Lung microvascular endothelial cell (primary cell): ENCODE data around the gene FOXL2NB. TPM values are rescaled to one million over a fixed set of nuclear protein-coding genes. Genes with fewer than 3 reads are reported as not detected.

ENCODE experiments used
- DNase-seq, 2 donors: peaks; one replicate each; pipeline versions ENCODE4 v3.0.0 to v3.0.0-alpha.2; 2010; ENCODE audit warnings: low read depth in 2 of 2
- total RNA-seq: library from RNA; depleted of rRNA; stranded (reverse); fragments of >200 nt; gene quantifications from 2 replicates; pipeline ENCODE4 v1.2.1, GENCODE V29; 2014

The FOXL2NB gene
- total RNA-seq, 1 donor from 2014 or later: not detected

DNA sequence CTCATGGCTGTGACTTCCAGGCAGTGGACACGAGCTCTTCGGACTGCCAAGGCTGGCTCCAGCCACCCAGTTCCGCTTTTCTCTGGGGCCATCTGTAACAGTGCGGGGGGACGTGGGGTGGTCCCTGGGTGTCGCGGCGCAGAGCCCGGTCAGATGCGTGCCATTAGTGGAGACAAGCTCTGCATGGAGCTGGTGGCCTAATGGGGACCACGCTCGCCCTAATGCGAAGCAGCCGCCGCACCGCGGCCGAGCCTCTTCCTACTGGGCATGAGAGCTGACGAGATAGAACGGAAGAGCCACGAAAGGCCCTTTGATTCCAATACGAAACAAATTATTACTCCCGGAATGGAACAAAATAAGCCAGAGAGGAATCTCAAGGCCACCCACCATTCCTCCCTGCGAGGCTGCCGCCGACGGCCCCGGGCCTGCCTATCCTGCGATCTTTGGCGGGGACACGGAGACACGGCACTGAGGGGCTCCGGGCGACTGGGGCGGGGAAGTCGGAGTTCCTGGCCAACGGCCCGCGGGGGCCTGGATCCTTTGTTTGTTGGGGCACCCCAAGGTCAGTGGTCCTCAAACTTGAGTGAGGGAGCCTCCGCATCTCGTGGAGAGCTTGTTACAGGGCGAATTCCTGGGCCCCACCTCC, 18.2 kb upstream of the FOXL2NB start:
- no peak for DNase-seq

DNA sequence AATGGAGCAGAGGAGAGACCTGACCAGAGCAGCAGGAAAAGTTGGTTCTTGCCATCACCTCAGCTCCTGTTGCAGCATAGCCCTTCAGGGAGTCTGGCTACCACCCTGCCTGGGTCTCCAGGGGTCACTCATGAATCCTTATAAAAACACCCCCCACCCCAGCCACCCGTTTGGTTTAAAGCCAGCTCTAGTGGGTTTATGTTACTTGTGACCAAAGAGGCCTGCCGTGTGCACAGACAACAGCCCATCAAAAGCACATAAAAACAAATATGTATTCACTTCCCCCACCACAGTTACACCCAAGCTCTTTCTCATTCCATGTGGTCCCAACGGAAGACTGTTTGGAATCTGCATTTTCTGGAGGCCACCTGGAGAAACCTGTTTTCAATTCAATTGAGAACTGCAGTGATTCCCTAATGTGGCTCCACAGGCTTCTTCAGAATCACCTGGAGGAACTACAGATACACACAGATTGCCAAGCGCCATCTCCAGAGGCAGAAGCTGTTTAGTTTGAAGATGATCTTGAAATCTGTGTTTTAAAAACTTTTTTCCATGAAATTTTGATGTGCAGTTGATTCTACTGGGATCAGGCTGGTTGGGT, 13.8 kb upstream of the FOXL2NB start:
- DNase-seq: no peak

GRCh38 chr3:138933981-138934691, 12.9 kb upstream of the FOXL2NB start:
- peak in 1 of 2 donors; percentile 66 for DNase-seq

DNA sequence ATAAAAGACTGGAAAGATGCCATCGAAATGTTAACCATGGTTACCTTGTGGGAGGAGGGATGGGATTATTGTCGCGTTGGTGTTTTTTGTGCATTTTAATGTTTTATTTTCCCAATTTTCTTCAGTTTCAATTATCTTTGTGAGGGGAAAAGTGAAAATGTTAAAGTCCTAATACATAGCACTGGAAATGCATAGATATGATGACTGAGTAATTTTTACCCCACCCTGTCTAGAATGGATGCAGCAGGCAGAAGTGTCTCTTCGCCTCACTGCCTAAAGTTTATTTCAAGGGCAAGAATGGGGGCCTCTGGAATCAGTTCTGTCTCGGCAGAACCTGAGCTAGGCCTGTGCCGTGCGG, 11.5 kb upstream of the FOXL2NB start:
- no peak for DNase-seq

DNA sequence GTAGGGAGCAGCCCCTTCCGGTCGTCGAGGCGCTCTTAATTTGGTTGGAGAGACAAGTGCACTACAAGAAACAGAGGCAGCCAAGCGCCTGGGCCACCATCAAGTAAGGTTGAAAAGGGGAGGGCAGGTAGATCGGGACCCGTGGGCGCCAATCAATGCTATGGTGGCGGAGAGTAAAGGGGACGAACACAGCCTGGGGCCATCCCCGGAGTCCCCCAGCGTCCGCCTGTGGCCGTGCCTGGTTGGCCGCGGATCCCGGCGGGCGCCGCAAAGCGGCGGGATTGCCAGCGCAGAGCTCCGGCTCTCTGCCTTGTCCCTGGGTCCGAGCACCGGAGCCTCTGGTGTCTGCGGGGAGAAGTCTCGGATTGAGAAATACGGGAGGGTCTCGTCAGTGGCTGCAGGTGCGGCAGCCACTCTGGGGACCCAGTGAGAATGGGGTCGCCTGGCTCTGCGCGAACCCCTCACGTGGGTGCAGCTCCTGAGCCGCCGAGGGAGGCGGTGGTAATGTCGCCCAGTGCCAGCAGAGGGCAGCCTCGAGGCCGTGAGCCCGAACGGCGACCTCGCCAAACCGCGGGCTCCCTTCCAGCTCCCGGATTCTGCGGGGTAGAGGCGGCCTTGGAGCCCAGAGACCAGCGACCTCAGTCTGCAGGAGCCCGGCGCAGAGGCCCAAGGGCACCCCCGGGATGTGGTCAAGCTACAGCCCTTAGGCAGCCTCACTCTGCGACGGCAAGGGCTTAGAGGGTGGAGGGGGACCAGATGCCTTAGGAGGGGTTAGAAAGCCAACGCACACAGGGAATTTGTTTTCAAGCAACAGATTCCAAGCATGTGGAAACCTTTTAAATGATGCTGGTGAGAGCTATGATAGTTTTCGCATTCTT, 10.9 kb upstream of the FOXL2NB start:
- peak; percentile 53 to 64 for DNase-seq

GRCh38 chr3:138936741-138937689, 10.0 kb upstream of the FOXL2NB start:
- no peak for DNase-seq

DNA sequence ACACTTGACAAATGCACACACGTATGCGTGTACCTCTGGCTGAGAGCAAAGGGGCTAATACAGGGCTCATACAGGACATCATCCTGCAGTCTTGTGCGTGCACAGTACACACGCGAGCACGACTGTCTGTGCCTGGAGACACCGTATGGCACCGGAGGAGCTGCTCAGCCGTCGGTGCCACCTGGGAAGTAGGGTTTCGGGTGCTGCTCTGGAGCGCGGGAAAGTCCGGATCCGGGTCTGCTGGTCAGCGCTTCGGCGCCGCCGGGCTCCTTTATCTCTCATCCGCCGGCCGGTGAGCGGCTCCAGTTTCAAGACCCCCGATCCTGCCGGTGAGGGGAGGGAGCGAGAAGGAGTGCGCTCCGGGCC, 9.3 kb upstream of the FOXL2NB start:
- DNase-seq: no peak

DNA sequence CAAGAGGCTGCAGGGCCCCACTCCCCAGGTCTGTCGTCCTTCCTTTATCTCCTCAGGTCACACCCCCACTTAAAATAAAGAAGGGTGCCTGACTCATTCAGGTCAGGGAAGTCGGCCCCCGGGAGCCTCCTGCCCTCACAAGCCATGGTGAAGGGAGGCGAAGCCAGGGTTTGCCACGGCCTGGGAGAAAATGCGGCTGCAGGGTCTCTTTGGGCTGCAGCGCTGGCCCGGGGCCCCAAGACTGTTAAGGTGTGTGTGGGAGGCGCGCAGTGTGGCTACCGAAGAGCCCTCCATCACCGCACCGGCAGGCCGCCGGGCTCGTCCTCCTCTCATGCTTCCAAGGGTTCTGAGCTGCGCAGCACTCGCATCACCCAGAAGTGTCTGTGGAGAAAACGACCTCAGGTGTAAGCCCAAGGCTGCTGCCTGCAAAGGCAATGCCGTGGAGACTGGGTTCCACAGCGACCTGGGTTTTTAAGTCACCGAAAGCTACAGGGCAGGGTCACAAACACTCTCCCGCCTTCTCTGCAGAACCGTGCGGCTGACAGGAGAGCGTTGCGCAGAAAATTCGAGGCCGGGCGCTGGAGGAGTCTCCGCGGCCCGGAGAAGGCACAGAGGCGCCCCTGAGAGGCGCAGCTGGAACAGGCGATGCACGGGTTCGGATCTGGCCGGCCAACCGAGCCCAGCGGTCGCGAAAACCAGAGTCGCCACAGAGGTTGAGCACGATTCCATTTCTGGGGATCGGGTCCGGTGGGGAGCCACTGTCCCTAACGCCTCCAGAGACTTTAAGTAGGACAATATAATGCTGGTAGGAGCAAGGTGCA, 8.8 kb upstream of the FOXL2NB start:
- DNase-seq: no peak

- DNase-seq: no peak
Observed at GRCh38 chr3:138938877-138939560, 8.0 kb upstream of the FOXL2NB start.

DNA sequence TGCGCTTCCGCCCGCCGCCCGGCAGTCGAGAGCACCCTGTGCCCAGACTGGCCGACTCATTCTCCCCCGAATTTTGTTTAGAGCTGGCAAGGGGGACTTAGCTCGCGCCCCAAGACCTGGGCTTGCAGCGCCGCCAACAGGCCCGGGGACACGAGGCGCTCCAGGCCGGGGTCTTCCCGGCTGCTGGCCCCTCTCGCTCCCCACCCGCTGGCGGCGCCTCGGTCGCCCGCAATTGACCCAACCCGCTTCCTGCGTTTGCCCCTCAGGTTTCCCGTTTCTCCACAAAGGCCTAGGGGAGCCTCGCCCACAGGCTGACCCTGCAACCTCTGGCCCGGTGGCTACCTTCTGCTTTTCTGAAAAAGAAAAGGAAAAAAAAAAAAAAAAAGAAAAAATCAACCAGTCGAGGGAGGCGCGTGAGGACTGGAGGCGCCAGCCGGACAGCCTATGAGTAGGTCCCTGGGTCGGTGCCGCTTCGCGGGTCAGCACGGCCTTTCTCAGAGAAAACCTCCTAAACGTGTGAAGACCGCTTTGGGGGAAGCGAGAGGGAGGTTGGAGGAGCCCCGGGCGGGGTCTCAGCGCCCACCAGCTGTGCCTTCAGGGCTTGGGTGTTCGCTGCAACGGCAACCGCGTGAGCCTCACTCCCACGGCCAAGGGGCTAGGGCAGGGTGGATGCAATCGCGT, 7.3 kb upstream of the FOXL2NB start:
- DNase-seq: no peak

DNA sequence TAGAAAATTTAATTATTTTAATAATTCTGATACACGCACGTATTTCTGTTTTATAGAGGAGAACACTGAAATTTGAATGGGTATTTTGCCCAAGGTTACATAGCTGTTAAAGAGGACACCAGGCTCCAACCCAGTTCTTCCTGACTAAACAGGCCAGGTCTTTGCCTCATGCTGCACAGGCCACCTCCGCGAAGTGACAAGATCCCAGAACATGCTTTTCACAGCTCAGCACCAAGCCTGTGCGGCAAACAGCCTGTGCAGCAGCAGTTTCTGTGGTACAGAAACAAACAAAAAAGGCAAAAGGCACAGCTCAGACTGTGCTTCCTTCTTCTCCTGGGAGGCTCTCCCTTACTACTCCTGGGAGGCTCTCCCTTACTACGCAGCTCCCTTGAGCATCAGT, 6.6 kb upstream of the FOXL2NB start:
- no peak for DNase-seq

DNA sequence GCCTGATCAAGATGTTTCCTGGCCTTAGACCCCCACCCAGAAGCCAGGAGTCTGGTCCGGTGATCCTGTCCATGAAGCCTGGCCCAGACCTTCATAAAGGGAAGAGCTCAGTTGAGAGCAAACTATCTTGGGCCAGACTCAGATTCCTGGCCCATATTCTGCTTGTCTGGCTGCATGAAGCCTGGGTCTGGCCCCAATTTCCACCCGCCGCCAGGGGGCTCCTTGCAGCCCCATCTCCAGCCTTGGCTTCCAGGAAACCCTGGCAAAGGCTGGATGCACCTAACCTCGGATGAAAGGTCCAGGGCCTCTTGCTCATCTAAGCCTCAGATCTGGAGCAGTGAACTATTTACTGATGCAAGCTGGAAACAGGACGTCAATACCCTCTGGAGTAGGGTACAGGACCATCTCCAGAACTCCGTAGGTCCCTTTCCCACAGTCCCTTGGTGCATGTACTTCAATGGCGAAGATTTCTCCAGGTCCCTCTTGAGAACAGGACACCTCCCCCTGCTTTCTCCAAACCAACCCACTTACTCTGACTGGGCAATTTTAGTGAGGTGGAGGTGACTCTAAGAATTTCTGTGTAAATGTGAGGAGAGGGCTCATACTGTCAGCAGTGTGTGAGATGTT, 5.6 kb upstream of the FOXL2NB start:
- DNase-seq: peak; percentile 60 to 64

DNA sequence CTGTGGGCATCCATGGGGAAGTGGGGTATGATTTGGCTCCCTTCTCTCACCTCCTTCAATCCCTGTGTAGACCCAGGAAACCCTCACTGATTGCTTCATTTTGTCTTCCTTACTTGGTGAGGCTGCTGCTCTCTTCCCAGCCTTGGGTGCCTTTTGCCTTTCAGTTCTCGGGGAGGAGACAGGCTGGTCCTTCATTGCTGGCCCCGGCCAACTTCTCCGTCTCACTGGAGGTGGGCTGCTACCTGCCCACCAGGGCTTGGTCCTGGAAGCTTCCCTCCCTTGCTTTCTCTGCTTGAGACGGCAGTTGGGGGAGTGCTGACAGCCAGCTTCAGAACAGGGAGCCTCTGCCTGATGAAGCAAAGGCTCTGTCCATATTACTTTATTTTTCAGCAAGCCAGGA, 4.7 kb upstream of the FOXL2NB start:
- DNase-seq: no peak

- no peak for DNase-seq
Observed at GRCh38 chr3:138942861-138943623, 4.0 kb upstream of the FOXL2NB start.

GRCh38 chr3:138943724-138944653, 3.0 kb upstream of the FOXL2NB start:
- DNase-seq: no peak

- DNase-seq: no peak
Observed at GRCh38 chr3:138944654-138944928, 2.4 kb upstream of the FOXL2NB start.
